OCI-LY1 (cell line): ENCODE measurements around the gene CFAP61.

Experiments
- H2AFZ ChIP-seq: fragments of 200-600 bp; sonication (generic), shearing (Covaris generic); 2 replicates; pipeline ENCODE4 v1.6.0; 2014; ENCODE audit warnings: antibody characterized with exemption, mild to moderate bottlenecking, low read length
- H3F3A ChIP-seq: fragments of 200-600 bp; sonication (generic), shearing (Covaris generic); 2 replicates; pipeline ENCODE4 v1.6.0; 2014; ENCODE audit warnings: mild to moderate bottlenecking, antibody characterized with exemption, low read length, moderate library complexity; ENCODE audit not compliant: insufficient read depth
- H3K27ac ChIP-seq: fragments of 200-600 bp; sonication (generic); 2 replicates; pipeline ENCODE4 v1.5.1; 2014; ENCODE audit warnings: low read length, mixed run types, mild to moderate bottlenecking, low read depth; ENCODE audit not compliant: poor library complexity, severe bottlenecking
- H3K27me3 ChIP-seq: fragments of 200-600 bp; sonication (generic); 2 replicates; pipeline ENCODE4 v1.6.0; 2014; ENCODE audit warnings: antibody characterized with exemption, mild to moderate bottlenecking, low read length, moderate library complexity; ENCODE audit not compliant: insufficient read depth
- H3K36me3 ChIP-seq: fragments of 200-600 bp; sonication (generic); 2 replicates; pipeline ENCODE4 v1.6.1; 2014; ENCODE audit warnings: mild to moderate bottlenecking, antibody characterized with exemption, low read length, moderate library complexity, mixed read lengths; ENCODE audit not compliant: insufficient read depth
- H3K4me1 ChIP-seq: fragments of 200-600 bp; sonication (generic); 2 replicates; pipeline ENCODE4 v1.5.1; 2014; ENCODE audit warnings: mild to moderate bottlenecking, low read length, moderate library complexity; ENCODE audit not compliant: insufficient read depth, severe bottlenecking
- H3K4me2 ChIP-seq: fragments of 200-600 bp; sonication (generic), shearing (Covaris generic); 2 replicates; pipeline ENCODE4 v1.6.1; 2014; ENCODE audit warnings: low read length
- H3K4me3 ChIP-seq: fragments of 200-600 bp; sonication (generic); 2 replicates; pipeline ENCODE4 v1.5.1; 2014; ENCODE audit warnings: low read length, low read depth, mild to moderate bottlenecking, mixed read lengths; ENCODE audit not compliant: poor library complexity, severe bottlenecking
- H3K79me2 ChIP-seq: fragments of 200-600 bp; shearing (Covaris generic); 2 replicates; pipeline ENCODE4 v1.6.1; 2016; ENCODE audit warnings: mixed run types, low read length, mixed read lengths; ENCODE audit not compliant: insufficient read depth
- H3K9ac ChIP-seq: fragments of 200-600 bp; sonication (generic), shearing (Covaris generic); 2 replicates; pipeline ENCODE4 v1.6.1; 2014; ENCODE audit warnings: mild to moderate bottlenecking, low read length, mixed read lengths
- H3K9me2 ChIP-seq: fragments of 200-600 bp; sonication (generic), shearing (Covaris generic); 2 replicates; pipeline ENCODE4 v1.6.1; 2014; ENCODE audit warnings: low read depth, mild to moderate bottlenecking, low read length, mixed read lengths
- H3K9me3 ChIP-seq: fragments of 200-600 bp; shearing (Covaris generic); 2 replicates; pipeline ENCODE4 v1.6.1; 2014; ENCODE audit warnings: low read length, mixed read lengths
- H4K20me1 ChIP-seq: fragments of 200-600 bp; sonication (generic), shearing (Covaris generic); 2 replicates; pipeline ENCODE4 v1.6.0; 2016; ENCODE audit warnings: mild to moderate bottlenecking, low read length; ENCODE audit not compliant: insufficient read depth
- CTCF ChIP-seq: fragments of 200-600 bp; sonication (generic), shearing (Covaris generic); IDR thresholded peaks from 2 replicates; pipeline ENCODE4 v1.5.1; 2017; ENCODE audit warnings: mild to moderate bottlenecking, antibody characterized with exemption, low read length, moderate library complexity, mixed read lengths
- EZH2 ChIP-seq: fragments of 200-600 bp; sonication (generic), shearing (Covaris generic); IDR thresholded peaks from 2 replicates; pipeline ENCODE4 v1.8.0; 2017; ENCODE audit warnings: borderline replicate concordance, mixed run types, mild to moderate bottlenecking, antibody characterized with exemption, low read length, moderate library complexity, mixed read lengths

The CFAP61 gene

GRCh38 chr20:20075032-20075431 lies 22.7 kb downstream of the CFAP61 start:
- H3K9me2 ChIP-seq, result no peaks in the 10 kb centered on the region
- H3K36me3 ChIP-seq, result no peaks in the 10 kb centered on the region
- no peaks in the 10 kb centered on the region for H3K4me1 ChIP-seq
- H3K79me2 ChIP-seq, result no peaks in the 10 kb centered on the region
- no peak overlapping the region for H3K4me3 ChIP-seq
- TF ChIP-seq CTCF, result no peak
- H2AFZ ChIP-seq, result no peak overlapping the region
- H3K9ac ChIP-seq, result no peak overlapping the region
- no peaks in the 10 kb centered on the region for H4K20me1 ChIP-seq
- H3F3A ChIP-seq, result no peaks in the 10 kb centered on the region
- H3K9me3 ChIP-seq, result no peaks in the 10 kb centered on the region
- no peaks in the 10 kb centered on the region for H3K27me3 ChIP-seq
- no peak overlapping the region for H3K4me2 ChIP-seq
- no peak overlapping the region for H3K27ac ChIP-seq

GRCh38 chr20:20076297-20077065 lies 24.1 kb downstream of the CFAP61 start:
- no peak overlapping the region for H2AFZ ChIP-seq
- no peaks in the 10 kb centered on the region for H3K9me3 ChIP-seq
- H3K4me3 ChIP-seq, result no peak overlapping the region
- no peaks in the 10 kb centered on the region for H3K27me3 ChIP-seq
- H3K4me1 ChIP-seq, result no peaks in the 10 kb centered on the region
- TF ChIP-seq EZH2 (no peak), CTCF (no peak)
- H3K9ac ChIP-seq, result no peak overlapping the region
- H3K36me3 ChIP-seq, result no peaks in the 10 kb centered on the region
- H3F3A ChIP-seq, result no peaks in the 10 kb centered on the region
- no peaks in the 10 kb centered on the region for H3K9me2 ChIP-seq
- H3K79me2 ChIP-seq, result no peaks in the 10 kb centered on the region
- no peak overlapping the region for H3K27ac ChIP-seq
- no peak overlapping the region for H3K4me2 ChIP-seq
- no peaks in the 10 kb centered on the region for H4K20me1 ChIP-seq

GRCh38 chr20:20078041-20078440 lies 25.7 kb downstream of the CFAP61 start:
- Histone ChIP-seq H3K27me3 (no peaks in the 10 kb centered on the region), H3K4me2 (no peak overlapping the region), H3K4me3 (no peak overlapping the region), H3K4me1 (no peaks in the 10 kb centered on the region), H3K36me3 (no peaks in the 10 kb centered on the region), H3K9me2 (no peaks in the 10 kb centered on the region), H3K9me3 (no peaks in the 10 kb centered on the region), H4K20me1 (no peaks in the 10 kb centered on the region), H3F3A (no peaks in the 10 kb centered on the region), H2AFZ (no peak overlapping the region), H3K79me2 (no peaks in the 10 kb centered on the region), H3K27ac (no peak overlapping the region), H3K9ac (no peak overlapping the region)
- TF ChIP-seq EZH2, result no peak
- no peak for TF ChIP-seq CTCF
